HG02588 (cell line): ENCODE measurements around the gene INTS6.
"Not testable (repeated sequence)": the region's sequence is repeated elsewhere in the genome, so short reads cannot be mapped to it uniquely, and the experiment has no call there.

Source experiments
- ATAC-seq: cut with Tn5 transposase; IDR thresholded peaks from one replicate; pipeline ENCODE4 v1.9.1; 2021; ENCODE audit warnings: mild to moderate bottlenecking, moderate library complexity; ENCODE audit not compliant: unreplicated experiment

Gene INTS6

GRCh38 chr13:51415339-51415738 is 37.5 kb downstream of the INTS6 start:
- ATAC-seq = not testable (repeated sequence)

DNA sequence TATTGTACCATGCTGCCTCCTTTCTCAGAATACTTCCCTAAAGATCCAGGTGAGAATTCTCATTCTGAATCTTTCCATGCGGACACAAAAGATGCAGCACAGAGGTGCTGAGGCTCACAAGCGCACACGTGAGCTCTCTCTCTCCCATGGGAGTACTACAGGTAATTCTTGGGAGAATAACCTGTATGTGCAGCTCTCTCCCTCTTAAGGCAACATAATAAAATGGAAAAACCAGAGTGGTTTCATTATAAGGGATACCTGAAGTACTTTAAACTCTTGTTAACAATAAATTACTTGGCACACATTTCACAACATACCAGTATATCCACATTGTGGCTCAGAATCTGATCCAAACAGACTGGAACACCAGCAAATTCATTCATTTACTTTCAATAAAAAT is 40.4 kb downstream of the INTS6 start:
- no peak for ATAC-seq

- ATAC-seq = no peak
These were observed 47.7 kb downstream of the INTS6 start for GRCh38 chr13:51405176-51405575.

- no peak for ATAC-seq
These were observed 55.4 kb downstream of the INTS6 start for GRCh38 chr13:51397262-51397941.

- no peak for ATAC-seq
These were observed 56.5 kb downstream of the INTS6 start for GRCh38 chr13:51396352-51396751.

DNA sequence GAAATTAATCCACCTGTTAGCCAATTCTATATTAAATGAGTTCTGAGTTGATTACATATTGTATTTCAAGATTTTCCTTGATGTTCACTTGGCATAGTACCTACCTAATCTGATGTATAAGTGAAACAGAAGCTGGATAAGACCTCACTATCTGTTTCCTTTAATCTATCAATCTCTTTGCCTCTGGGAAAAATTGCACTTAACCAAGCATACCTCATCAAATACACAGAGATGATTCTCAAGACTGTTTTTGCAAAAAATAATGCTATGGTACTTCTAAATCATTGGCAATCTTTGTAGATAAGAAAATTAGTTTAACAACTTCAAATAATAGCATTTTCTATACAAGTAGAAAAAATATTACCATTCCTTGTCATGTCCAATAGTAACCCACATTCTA is 58.1 kb downstream of the INTS6 start:
- no peak for ATAC-seq

DNA sequence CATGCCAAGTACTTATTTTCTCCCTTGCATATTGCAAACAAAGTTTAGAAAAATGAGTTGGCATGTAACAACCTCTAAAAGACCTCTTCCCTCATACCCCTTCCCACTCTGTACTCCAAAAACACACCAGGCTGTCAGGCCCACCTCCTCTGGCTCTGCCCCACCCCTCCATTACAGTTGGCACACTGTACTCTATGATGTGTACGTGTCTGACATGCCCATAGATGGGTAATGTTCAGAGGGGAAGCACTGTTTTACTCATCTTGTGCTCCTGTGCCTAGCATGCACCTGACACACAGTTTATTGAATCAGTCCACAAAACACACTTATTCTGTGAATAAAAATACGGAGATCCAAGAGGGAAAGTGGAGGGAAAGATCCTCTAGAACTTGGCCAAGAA is 67.7 kb downstream of the INTS6 start:
- ATAC-seq = no peak

- ATAC-seq = no peak
These were observed 72.6 kb downstream of the INTS6 start for GRCh38 chr13:51380269-51380668.

DNA sequence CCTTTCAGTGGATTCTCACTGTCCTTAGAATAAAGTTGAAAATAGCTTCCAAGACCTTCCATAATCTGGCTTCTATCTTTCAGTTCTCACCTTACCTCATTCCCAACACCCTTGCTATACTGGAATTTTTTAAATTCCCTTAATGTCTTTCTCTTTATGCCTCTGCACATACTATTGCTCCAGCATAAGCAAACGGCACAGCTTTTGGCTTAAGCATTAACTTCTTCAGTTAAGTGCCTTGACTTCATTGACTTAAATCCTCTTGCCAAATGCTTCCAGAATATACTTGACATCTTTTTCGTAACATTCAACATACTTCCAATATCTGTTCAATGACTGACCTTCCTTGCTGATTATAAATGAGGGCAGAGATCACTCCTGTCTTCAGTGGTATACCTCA is 79.4 kb downstream of the INTS6 start:
- ATAC-seq = no peak

GRCh38 chr13:51371768-51372399 is 81.0 kb downstream of the INTS6 start:
- no peak for ATAC-seq

- no peak for ATAC-seq
These were observed 82.0 kb downstream of the INTS6 start for GRCh38 chr13:51370811-51371210.

- no peak for ATAC-seq
These were observed 82.7 kb downstream of the INTS6 start for GRCh38 chr13:51370116-51370515.

DNA sequence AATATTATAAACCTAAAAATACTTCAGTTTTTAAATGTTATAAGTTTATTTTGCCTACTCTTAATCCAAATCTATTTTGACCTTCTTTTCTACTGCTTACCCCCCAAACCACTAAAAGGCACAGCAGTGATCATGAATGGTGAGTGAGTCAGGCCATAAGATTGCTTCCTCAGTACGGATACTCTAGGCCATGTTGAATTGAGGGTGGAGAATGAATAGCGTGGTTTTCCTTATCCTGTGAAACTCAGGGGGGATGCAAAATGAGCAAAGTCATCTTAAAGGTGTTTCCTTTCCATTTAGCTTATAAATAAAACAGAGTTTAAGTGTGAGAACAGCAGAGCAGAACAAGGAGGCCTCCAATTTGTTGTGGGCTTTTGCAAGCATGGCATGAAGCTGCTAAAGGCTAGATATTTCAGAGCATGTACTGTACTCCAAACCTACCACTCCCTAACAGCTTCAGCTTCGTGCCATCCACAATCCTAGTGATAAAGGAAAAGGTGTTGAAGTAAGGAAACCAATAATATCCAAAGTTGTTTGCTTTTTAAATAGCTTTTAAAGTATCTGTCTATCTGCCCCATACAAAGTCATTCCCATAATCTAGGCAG is 88.3 kb downstream of the INTS6 start:
- no peak for ATAC-seq

- ATAC-seq = no peak
These were observed 89.2 kb downstream of the INTS6 start for GRCh38 chr13:51363625-51364024.

DNA sequence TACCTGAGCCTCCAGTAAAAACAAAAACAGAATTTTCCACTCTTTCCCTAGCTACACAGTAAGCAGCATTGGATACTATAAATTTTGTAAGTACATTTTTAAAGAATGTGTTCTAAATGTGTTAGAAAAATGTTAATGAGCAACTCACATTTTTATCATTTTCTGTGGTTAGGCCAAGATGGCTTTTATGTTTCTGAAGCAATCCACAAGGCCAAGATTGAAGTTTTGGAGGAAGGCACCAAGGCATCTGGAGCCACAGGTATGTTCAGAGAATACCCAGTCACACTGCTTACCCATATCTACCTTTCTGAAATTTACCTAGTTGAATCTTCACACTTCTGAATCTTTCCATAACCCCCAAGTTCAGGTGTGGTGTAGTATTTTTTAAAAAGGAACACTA is 91.7 kb downstream of the INTS6 start:
- ATAC-seq = no peak

GRCh38 chr13:51360489-51360888 is 92.3 kb downstream of the INTS6 start:
- ATAC-seq = no peak

- no peak for ATAC-seq
These were observed 93.5 kb downstream of the INTS6 start for GRCh38 chr13:51359352-51359751.

DNA sequence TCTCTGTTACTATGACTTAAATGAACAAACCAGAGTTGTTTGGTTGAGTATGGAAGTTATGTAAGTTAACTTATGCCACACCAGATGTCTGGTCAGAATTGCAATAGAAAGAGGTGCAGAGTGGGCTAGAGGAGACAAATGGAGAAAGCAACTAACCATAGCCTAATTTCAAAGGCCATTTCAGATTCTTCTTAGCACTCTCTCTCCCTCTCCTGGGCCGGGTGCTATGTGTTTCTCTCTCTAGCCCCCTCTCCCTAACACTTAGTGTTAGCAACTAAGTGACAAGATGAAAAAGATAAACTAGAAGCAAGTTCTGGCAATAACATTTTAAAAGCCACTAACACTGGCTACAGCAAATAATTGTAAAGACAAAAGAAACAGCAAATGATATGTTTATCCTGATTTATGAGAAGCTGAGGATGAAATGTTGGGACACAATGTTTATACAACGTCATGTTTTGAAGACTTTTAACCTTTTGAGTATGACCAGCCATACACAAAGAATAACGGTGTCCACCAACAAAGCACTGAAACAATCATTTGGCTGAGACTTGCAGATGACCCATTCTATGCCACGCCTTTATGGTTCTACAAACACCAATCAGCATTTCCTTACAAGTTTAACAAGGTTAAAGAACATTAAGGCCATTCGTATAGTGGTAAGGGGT is 94.8 kb downstream of the INTS6 start:
- ATAC-seq = no peak

GRCh38 chr13:51355217-51355616 is 97.6 kb downstream of the INTS6 start:
- no peak for ATAC-seq

- no peak for ATAC-seq
These were observed 103.8 kb downstream of the INTS6 start for GRCh38 chr13:51349016-51349415.

- ATAC-seq = no peak
These were observed 104.5 kb downstream of the INTS6 start for GRCh38 chr13:51348069-51348967.
